ENCODE results near the gene ARMC3.
"Not testable (repeated sequence)": the region's sequence is repeated elsewhere in the genome, so short reads cannot be mapped to it uniquely, and the experiment has no call there.

The ARMC3 gene

GRCh38 chr10:22909673-22910072 is 18.2 kb upstream of the ARMC3 start:
- H3K4me1 Mint-ChIP-seq, result peaks cover 24% of the 10 kb centered on the region
- H3K36me3 Mint-ChIP-seq (ENCODE audit: insufficient read depth); H3K27ac Mint-ChIP-seq (ENCODE audit: low read depth); ATAC-seq (replicated peaks; ENCODE audit: extremely low read depth, poor library complexity, severe bottlenecking); DNase-seq (ENCODE audit: low spot score in 2 of 2); H3K4me3 Mint-ChIP-seq; H3K27me3 Mint-ChIP-seq: not testable (repeated sequence)
- H3K9me3 Mint-ChIP-seq, result peaks cover 18% of the 10 kb centered on the region

DNA sequence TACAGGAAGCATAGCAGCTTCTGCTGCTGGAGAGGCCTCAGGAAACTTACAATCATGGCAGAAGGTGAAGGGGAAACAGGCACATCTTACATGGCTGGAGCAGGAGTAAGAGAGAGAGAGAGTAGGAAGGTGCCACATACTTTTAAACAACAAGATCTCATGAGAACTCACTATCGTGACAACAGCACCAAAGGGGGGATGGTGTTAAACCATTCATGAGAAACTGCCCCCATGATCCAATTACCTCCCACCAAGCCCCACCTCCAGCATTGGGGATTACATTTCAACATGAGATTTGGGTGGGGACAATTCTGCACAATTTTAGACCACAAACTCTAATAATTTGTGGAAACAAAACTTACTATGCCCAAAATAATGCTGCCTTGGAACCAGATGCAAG is 16.8 kb upstream of the ARMC3 start:
- no peaks in the 10 kb centered on the region for H3K27me3 Mint-ChIP-seq
- H3K27ac Mint-ChIP-seq (ENCODE audit: low read depth), result no peak overlapping the region
- ATAC-seq (replicated peaks; ENCODE audit: extremely low read depth, poor library complexity, severe bottlenecking) (no peak), DNase-seq (ENCODE audit: low spot score in 2 of 2) (no peak)
- no peak overlapping the region for H3K4me3 Mint-ChIP-seq
- H3K4me1 Mint-ChIP-seq, result peaks cover 24% of the 10 kb centered on the region
- H3K36me3 Mint-ChIP-seq (ENCODE audit: insufficient read depth), result peaks cover 2% of the 10 kb centered on the region
- H3K9me3 Mint-ChIP-seq, result peaks cover 18% of the 10 kb centered on the region

GRCh38 chr10:22911889-22912762 is 15.7 kb upstream of the ARMC3 start:
- H3K27me3 Mint-ChIP-seq, result no peaks in the 10 kb centered on the region
- no peak for DNase-seq (ENCODE audit: low spot score in 2 of 2)

DNA sequence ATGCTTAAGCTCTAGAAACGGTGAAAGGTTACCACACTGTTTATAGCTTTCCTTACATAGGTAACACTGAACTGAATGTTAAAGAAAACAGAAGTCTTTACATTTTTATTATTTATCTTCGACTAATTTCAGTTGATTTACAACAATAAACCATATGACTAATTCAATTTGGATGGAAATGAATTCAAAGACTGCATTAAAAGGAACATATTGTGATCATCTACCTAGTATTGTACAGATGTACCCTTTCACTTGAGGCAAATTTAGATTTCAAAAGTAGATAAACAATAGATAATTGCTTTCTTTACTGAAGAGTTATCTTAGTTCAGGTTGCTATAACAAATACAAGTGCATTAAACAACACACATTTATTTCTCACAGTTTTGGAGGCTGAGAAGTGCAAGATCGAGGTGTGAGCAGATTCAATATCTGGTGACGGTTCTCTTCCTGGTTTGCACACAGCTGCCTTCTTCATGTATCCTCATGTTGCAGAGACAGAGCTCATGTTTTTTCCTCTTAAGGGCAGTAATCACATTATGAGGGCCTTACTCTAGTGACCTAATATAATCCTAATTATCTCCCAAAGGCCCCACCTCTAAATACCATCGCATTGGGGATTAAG is 15.0 kb upstream of the ARMC3 start:
- H3K9me3 Mint-ChIP-seq, result peaks cover 13% of the 10 kb centered on the region
- peak overlapping the region; percentile 81 for H3K27ac Mint-ChIP-seq (ENCODE audit: low read depth)
- ATAC-seq (replicated peaks; ENCODE audit: extremely low read depth, poor library complexity, severe bottlenecking) (peak; percentile 86), DNase-seq (ENCODE audit: low spot score in 2 of 2) (peak in 1 of 2 donors; percentile 29)
- peaks cover 2% of the 10 kb centered on the region for H3K36me3 Mint-ChIP-seq (ENCODE audit: insufficient read depth)
- peaks cover 24% of the 10 kb centered on the region for H3K4me1 Mint-ChIP-seq
- H3K27me3 Mint-ChIP-seq, result peaks cover 4% of the 10 kb centered on the region
- peak overlapping the region; percentile 37 for H3K4me3 Mint-ChIP-seq

More at GRCh38 chr10:22911889-22912762, 15.7 kb upstream of the ARMC3 start:
- peaks cover 18% of the 10 kb centered on the region for H3K9me3 Mint-ChIP-seq
- H3K4me1 Mint-ChIP-seq, result peaks cover 24% of the 10 kb centered on the region
- no peak for ATAC-seq (replicated peaks; ENCODE audit: extremely low read depth, poor library complexity, severe bottlenecking)
- peak overlapping the region; percentile 81 for H3K27ac Mint-ChIP-seq (ENCODE audit: low read depth)
- H3K36me3 Mint-ChIP-seq (ENCODE audit: insufficient read depth), result peaks cover 2% of the 10 kb centered on the region
- H3K4me3 Mint-ChIP-seq, result no peak overlapping the region

DNA sequence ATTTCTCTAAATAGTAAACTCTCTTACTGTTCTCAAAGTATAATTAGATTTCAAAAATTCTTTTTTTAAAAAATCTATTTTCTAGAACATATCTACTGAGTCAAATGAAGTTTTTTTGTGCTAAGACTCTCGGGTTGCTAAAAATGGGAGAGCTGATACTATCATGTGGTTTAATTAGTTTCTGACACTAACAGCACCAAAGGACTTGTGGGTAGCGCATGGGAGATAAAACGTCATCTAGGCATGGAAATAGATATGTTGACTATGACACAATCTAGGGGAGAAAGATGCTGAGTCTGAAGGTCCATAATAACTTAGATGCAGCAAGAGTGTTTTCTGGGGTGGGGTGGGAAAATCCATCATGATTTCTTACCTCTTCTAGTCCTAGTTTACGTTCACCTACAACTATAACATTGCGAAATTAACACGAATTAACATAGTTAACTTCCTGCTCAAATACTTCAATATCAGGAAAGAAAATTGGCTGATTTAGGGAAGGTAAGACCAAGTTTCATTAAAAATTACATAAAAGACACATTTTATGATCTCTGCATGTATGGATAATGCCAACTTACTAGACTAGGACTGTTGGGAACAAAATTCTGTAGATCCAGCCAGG is 14.3 kb upstream of the ARMC3 start:
- H3K27me3 Mint-ChIP-seq, result peaks cover 9% of the 10 kb centered on the region
- H3K4me1 Mint-ChIP-seq, result peaks cover 24% of the 10 kb centered on the region
- DNase-seq (ENCODE audit: low spot score in 2 of 2) (no peak), ATAC-seq (replicated peaks; ENCODE audit: extremely low read depth, poor library complexity, severe bottlenecking) (peak; percentile 92)
- peaks cover 9% of the 10 kb centered on the region for H3K9me3 Mint-ChIP-seq
- H3K36me3 Mint-ChIP-seq (ENCODE audit: insufficient read depth), result peaks cover 2% of the 10 kb centered on the region
- peak overlapping the region; percentile 81 for H3K27ac Mint-ChIP-seq (ENCODE audit: low read depth)
- peak overlapping the region; percentile 37 for H3K4me3 Mint-ChIP-seq

GRCh38 chr10:22915314-22915713 is 12.5 kb upstream of the ARMC3 start:
- DNase-seq (ENCODE audit: low spot score in 2 of 2) (no peak), ATAC-seq (replicated peaks; ENCODE audit: extremely low read depth, poor library complexity, severe bottlenecking) (no peak)
- peaks cover 5% of the 10 kb centered on the region for H3K9me3 Mint-ChIP-seq
- no peak overlapping the region for H3K4me3 Mint-ChIP-seq
- peaks cover 24% of the 10 kb centered on the region for H3K4me1 Mint-ChIP-seq
- H3K27ac Mint-ChIP-seq (ENCODE audit: low read depth), result no peak overlapping the region
- peaks cover 21% of the 10 kb centered on the region for H3K27me3 Mint-ChIP-seq
- H3K36me3 Mint-ChIP-seq (ENCODE audit: insufficient read depth), result peaks cover 2% of the 10 kb centered on the region

DNA sequence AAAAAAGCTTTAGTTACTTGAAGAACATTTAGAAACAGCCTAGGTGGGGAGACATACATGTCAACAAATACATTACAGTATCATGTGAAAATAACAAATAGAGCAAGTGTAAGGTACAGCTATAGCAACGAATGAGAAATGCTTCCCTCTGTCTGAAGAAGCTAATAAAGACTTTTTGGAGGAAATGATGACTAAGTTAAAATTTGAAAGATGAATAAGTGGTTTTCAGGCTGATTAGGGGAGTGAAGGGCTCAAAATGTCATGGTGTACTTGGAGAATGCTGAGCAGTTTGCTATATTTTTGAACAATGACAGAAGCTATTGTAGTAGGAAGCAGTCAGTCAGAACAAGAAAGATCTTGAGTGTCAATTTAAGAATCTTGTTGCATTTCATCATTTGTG is 2.8 kb upstream of the ARMC3 start:
- Mint-ChIP-seq H3K4me1 (no peaks in the 10 kb centered on the region), H3K27me3 (peaks cover under 1% of the 10 kb centered on the region), H3K36me3 (ENCODE audit: insufficient read depth) (no peaks in the 10 kb centered on the region), H3K9me3 (no peaks in the 10 kb centered on the region), H3K4me3 (no peak overlapping the region), H3K27ac (ENCODE audit: low read depth) (no peak overlapping the region)
- ATAC-seq (replicated peaks; ENCODE audit: extremely low read depth, poor library complexity, severe bottlenecking) (no peak), DNase-seq (ENCODE audit: low spot score in 2 of 2) (no peak)

DNA sequence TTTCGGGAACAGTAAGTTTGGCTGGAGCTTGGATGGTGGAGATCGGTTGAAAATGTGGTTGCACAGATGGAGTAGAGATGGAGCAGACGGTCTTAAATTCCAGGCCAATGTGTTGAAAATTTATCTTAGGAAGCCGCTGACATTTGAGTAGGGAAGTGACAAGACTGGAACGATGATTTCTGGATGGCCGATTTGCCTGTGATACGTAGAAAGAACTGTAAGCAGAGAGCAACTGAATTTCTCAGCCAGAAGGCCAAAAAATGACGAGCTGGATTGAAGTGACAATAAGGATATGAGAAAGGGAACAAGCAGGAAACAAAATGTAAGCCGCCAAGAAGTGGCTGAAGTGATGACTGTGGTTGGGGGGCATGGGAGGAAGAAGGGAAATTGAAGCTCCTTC is 687 bp upstream of the ARMC3 start:
- H3K4me3 Mint-ChIP-seq, result no peak overlapping the region
- H3K36me3 Mint-ChIP-seq (ENCODE audit: insufficient read depth), result no peaks in the 10 kb centered on the region
- ATAC-seq (replicated peaks; ENCODE audit: extremely low read depth, poor library complexity, severe bottlenecking) (no peak), DNase-seq (ENCODE audit: low spot score in 2 of 2) (no peak)
- no peaks in the 10 kb centered on the region for H3K9me3 Mint-ChIP-seq
- H3K4me1 Mint-ChIP-seq, result no peaks in the 10 kb centered on the region
- H3K27me3 Mint-ChIP-seq, result no peaks in the 10 kb centered on the region
- no peak overlapping the region for H3K27ac Mint-ChIP-seq (ENCODE audit: low read depth)

GRCh38 chr10:22929053-22929452 is 1.2 kb downstream of the ARMC3 start:
- not testable (repeated sequence) for H3K9me3 Mint-ChIP-seq; H3K27ac Mint-ChIP-seq (ENCODE audit: low read depth); H3K27me3 Mint-ChIP-seq; H3K36me3 Mint-ChIP-seq (ENCODE audit: insufficient read depth); DNase-seq (ENCODE audit: low spot score in 2 of 2); H3K4me1 Mint-ChIP-seq; ATAC-seq (replicated peaks; ENCODE audit: extremely low read depth, poor library complexity, severe bottlenecking); H3K4me3 Mint-ChIP-seq

DNA sequence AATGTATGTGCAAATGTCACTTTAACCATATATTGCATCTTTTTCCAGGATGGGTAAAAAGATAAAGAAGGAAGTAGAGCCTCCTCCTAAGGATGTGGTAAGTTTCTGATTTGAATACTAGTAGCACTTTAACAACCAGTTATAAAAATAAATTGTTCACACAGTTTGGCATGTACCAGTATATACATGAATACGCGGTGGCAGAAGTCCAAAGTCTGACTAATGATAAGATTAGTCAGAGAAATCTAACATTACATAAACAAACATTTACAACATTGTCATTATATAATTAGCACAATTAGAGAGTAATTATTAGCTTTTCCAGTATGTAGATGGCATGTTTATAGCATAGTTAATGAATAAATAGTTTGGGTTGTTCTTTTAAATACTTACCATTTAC is 4.1 kb downstream of the ARMC3 start:
- no peak overlapping the region for H3K4me3 Mint-ChIP-seq
- H3K4me1 Mint-ChIP-seq, result no peaks in the 10 kb centered on the region
- no peaks in the 10 kb centered on the region for H3K9me3 Mint-ChIP-seq
- ATAC-seq (replicated peaks; ENCODE audit: extremely low read depth, poor library complexity, severe bottlenecking) (no peak), DNase-seq (ENCODE audit: low spot score in 2 of 2) (no peak)
- H3K36me3 Mint-ChIP-seq (ENCODE audit: insufficient read depth), result no peaks in the 10 kb centered on the region
- H3K27me3 Mint-ChIP-seq, result no peaks in the 10 kb centered on the region
- no peak overlapping the region for H3K27ac Mint-ChIP-seq (ENCODE audit: low read depth)

DNA sequence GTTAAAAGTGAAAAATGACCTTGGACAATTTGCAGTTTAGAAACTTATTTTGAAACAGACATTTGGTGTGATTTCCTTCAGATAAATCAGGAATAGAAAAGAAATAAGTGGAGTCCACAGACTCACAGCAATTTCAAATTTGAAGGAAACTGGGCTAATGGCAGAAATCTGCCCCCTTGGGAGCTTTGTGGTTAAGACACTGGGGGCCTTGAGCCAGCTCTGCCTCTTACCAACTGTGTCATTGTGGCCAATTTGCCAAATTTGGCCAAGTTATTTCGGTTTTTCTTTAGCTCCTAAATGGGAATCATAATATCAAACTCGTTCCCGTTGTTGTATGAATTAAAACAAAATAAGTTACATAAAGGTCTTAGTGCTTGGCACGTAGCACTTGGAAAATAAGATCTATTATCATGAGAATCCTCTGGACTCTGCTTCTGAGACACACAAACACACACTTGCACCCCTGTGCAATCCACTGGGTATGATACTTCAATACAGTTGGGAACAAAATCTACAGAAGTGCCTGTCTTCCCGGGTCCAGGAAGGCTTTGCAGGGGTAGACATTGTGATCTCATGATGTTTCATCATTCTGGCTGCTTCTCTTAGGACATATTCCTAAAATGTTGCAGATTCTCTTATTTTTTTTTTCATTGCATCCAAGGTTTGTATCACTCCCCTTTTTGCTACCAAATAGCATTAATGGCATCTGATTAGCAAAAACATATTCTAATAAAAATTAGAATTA is 4.9 kb downstream of the ARMC3 start:
- ATAC-seq (replicated peaks; ENCODE audit: extremely low read depth, poor library complexity, severe bottlenecking), result no peak
- H3K9me3 Mint-ChIP-seq, result no peaks in the 10 kb centered on the region
- no peaks in the 10 kb centered on the region for H3K36me3 Mint-ChIP-seq (ENCODE audit: insufficient read depth)
- DNase-seq (ENCODE audit: low spot score in 2 of 2), result no peak
- no peaks in the 10 kb centered on the region for H3K27me3 Mint-ChIP-seq
- no peak overlapping the region for H3K27ac Mint-ChIP-seq (ENCODE audit: low read depth)
- H3K4me3 Mint-ChIP-seq, result no peak overlapping the region
- H3K4me1 Mint-ChIP-seq, result no peaks in the 10 kb centered on the region

GRCh38 chr10:22934726-22935125 is 6.9 kb downstream of the ARMC3 start:
- H3K4me3 Mint-ChIP-seq, result no peak overlapping the region
- H3K27ac Mint-ChIP-seq (ENCODE audit: low read depth), result no peak overlapping the region
- no peaks in the 10 kb centered on the region for H3K9me3 Mint-ChIP-seq
- peaks cover 2% of the 10 kb centered on the region for H3K36me3 Mint-ChIP-seq (ENCODE audit: insufficient read depth)
- DNase-seq (ENCODE audit: low spot score in 2 of 2) (no peak), ATAC-seq (replicated peaks; ENCODE audit: extremely low read depth, poor library complexity, severe bottlenecking) (no peak)
- H3K4me1 Mint-ChIP-seq, result no peaks in the 10 kb centered on the region
- no peaks in the 10 kb centered on the region for H3K27me3 Mint-ChIP-seq

Measured in central memory CD8-positive, alpha-beta T cell (primary cell).